Lower leg skin (tissue), 3 donors: ENCODE measurements around the gene DCAF15.

ENCODE experiments used
- CTCF ChIP-seq, 3 donors: fragments of 450-650 bp; IDR thresholded peaks; one replicate each; pipeline ENCODE4 v1.5.1; 2016; ENCODE audit warnings: antibody characterized with exemption in 3 of 3, mild to moderate bottlenecking in 3 of 3, moderate library complexity in 2 of 3
- POLR2A ChIP-seq, 2 donors: fragments of 450-650 bp; IDR thresholded peaks; one replicate each; pipeline ENCODE4 v1.6.1; 2016 to 2017; ENCODE audit warnings: antibody characterized with exemption in 2 of 2, mild to moderate bottlenecking in 1 of 2, moderate library complexity in 1 of 2

DNA sequence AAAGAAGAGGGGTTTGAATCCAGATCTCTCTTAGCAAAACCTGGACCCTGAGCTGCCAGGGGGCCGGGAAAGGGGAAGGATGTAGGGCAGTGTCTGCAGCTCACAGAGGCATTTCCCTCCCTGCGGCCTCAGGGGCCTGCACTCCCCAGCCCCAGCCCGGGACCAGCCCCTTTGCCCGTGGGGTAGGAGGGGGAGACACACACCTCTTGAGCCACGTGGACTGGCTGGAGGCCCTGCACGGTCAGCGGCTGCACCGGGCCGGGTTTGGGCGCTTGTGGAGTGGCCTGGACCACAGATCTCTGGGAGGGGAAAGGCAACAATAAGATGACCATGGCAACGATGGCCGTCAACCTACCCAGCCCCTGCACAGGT lies 26.9 kb downstream of the DCAF15 start:
- TF ChIP-seq CTCF (IDR thresholded peaks at IDR 0.05) (no peak), POLR2A (IDR thresholded peaks at IDR 0.05) (no peak)
